Stomach (tissue), 9 donors: ENCODE data around the gene HBM. TPM values are rescaled to one million over a fixed set of nuclear protein-coding genes. Genes with fewer than 3 reads are reported as not detected.

Experiments used
- DNase-seq, 2 donors: peaks; one replicate each; pipeline versions ENCODE4 v3.0.0 to v3.0.0-alpha.2; 2013 to 2019
- H3K27ac ChIP-seq, 5 donors: fragments of 200-600 bp in 4 of 5; sonication (generic) in 4 of 5; one replicate each; pipeline ENCODE4 v1.5.1; 2013 to 2019; ENCODE audit warnings: mild to moderate bottlenecking in 1 of 5, moderate library complexity in 1 of 5
- H3K27me3 ChIP-seq, 3 donors: fragments of 200-600 bp; sonication (generic); one replicate each; pipeline ENCODE4 v1.5.1; 2017 to 2019; ENCODE audit warnings: mixed run types in 1 of 3
- H3K36me3 ChIP-seq, 4 donors: fragments of 200-600 bp; sonication (generic); 1 replicate in 3 of 4; 2 replicates in 1 of 4; pipeline ENCODE4 v1.5.1; 2016 to 2019
- H3K4me1 ChIP-seq, 4 donors: fragments of 200-600 bp; sonication (generic); one replicate each; pipeline ENCODE4 v1.5.1; 2016 to 2019
- H3K4me3 ChIP-seq, 4 donors: fragments of 200-600 bp; sonication (generic) in 3 of 4; one replicate each; pipeline ENCODE4 v1.5.1; 2016 to 2019; ENCODE audit warnings: mild to moderate bottlenecking in 1 of 4
- H3K9me3 ChIP-seq, 4 donors: fragments of 200-600 bp; sonication (generic); one replicate each; pipeline ENCODE4 v1.5.1; 2016 to 2019
- EP300 ChIP-seq: sonication (generic); formaldehyde crosslinking; IDR thresholded peaks from one replicate; pipeline ENCODE4 v1.6.1; 2017; ENCODE audit warnings: antibody characterized with exemption
- POLR2A ChIP-seq, 4 donors: fragments of 450-650 bp; IDR thresholded peaks; one replicate each; pipeline ENCODE4 v1.6.1; 2016; ENCODE audit warnings: antibody characterized with exemption in 4 of 4, control low read depth in 2 of 4, mild to moderate bottlenecking in 1 of 4, moderate library complexity in 1 of 4
- POLR2AphosphoS5 ChIP-seq, 3 donors: sonication (generic); formaldehyde crosslinking; IDR thresholded peaks; one replicate each; pipeline ENCODE4 v1.6.1; 2016; ENCODE audit warnings: antibody characterized with exemption in 3 of 3
- WGBS, 5 donors: extraction: QIAGEN DNeasy Blood & Tissue Kit in 3 of 5; methylation state at CpG; one replicate each; pipeline versions ENCODE4 v1.1.5 to v1.1.7; 2013 to 2018; 5-methylcytosine and 5-hydroxymethylcytosine counted together
- intact Hi-C: fragments of 100-400 bp; cut with DNase I; formaldehyde crosslinking; loops from one replicate; pipeline ENCODE4 v1.15.1; 2023; ENCODE audit warnings: low total_unique reads
- polyA plus RNA-seq, 3 donors: library from polyadenylated mRNA; stranded (reverse); fragments of 200-250 nt; gene quantifications; one replicate each; pipeline ENCODE4 v1.2.3, GENCODE V29; 2013
- total RNA-seq, 5 donors: library from RNA; depleted of rRNA; stranded (reverse); fragments of >200 nt; gene quantifications; one replicate each; pipeline versions ENCODE4 v1.1.0 to v1.2.3, GENCODE V29; 2014 to 2016
- TF ChIP-seq, protein P1 (sequence below), 7 experiments: fragments of 450-650 bp in 4 of 7; fragments of 200-600 bp in 3 of 7; sonication (generic) in 3 of 7; IDR thresholded peaks; one replicate each; pipeline ENCODE4 v1.5.1; 2016 to 2019; ENCODE audit warnings: antibody characterized with exemption in 7 of 7, control low read depth in 2 of 7, mild to moderate bottlenecking in 1 of 7
- donor health status: healthy with polysubstance abuse.
- donor health status: Bipolar disorder and iron deficiency.
- donor health status: healthy.

HBM gene
- total and polyA plus RNA-seq, 8 donors = 10.3 TPM; not detected in 7

GRCh38 chr16:185213-185612 is 19.4 kb downstream of the HBM start:
- H3K36me3 ChIP-seq = peaks cover 29 to 39% (median 32%) of the 10 kb centered on the region in 4 donors
- peaks cover 14 to 18% (median 16%) of the 10 kb centered on the region in 4 donors for H3K4me1 ChIP-seq
- no peak overlapping the region for H3K4me3 ChIP-seq
- no peak for TF ChIP-seq EP300
- no peak for TF ChIP-seq POLR2AphosphoS5 (IDR thresholded peaks at IDR 0.05)
- no peak for TF ChIP-seq POLR2A (IDR thresholded peaks at IDR 0.05)
- TF ChIP-seq, protein P1, sequence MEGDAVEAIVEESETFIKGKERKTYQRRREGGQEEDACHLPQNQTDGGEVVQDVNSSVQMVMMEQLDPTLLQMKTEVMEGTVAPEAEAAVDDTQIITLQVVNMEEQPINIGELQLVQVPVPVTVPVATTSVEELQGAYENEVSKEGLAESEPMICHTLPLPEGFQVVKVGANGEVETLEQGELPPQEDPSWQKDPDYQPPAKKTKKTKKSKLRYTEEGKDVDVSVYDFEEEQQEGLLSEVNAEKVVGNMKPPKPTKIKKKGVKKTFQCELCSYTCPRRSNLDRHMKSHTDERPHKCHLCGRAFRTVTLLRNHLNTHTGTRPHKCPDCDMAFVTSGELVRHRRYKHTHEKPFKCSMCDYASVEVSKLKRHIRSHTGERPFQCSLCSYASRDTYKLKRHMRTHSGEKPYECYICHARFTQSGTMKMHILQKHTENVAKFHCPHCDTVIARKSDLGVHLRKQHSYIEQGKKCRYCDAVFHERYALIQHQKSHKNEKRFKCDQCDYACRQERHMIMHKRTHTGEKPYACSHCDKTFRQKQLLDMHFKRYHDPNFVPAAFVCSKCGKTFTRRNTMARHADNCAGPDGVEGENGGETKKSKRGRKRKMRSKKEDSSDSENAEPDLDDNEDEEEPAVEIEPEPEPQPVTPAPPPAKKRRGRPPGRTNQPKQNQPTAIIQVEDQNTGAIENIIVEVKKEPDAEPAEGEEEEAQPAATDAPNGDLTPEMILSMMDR (IDR thresholded peaks at IDR 0.05) = no peak
- no peak for DNase-seq
- WGBS, 5 donors = 88 to 92% (median 89%) methylated on average over 11 to 13 of the region's 13 CpGs
- H3K27ac ChIP-seq = no peak overlapping the region
- H3K9me3 ChIP-seq = no peaks in the 10 kb centered on the region
- peaks cover 1 to 15% (median 12%) of the 10 kb centered on the region in 3 donors for H3K27me3 ChIP-seq
- intact Hi-C loops = no loop called here

DNA sequence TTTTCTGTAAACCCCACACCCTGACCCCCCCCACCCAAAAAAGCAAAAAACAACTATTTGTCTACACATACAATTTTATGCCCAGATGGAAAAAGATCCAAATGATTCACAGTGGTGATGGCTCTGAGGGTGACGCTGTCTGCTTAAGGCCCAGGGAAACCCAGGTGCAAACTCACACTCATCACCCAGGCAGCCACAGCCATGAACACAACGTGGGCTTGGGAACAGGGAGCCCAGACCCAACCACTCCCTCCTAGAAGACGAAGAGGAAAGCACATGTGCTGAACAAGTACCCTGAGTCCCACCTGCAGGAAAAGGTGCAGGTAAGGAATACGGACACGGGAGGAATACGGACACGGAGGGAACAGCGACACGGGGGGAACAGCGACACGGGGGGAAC is 19.9 kb downstream of the HBM start:
- Histone ChIP-seq H3K4me3 (no peak overlapping the region), H3K27ac (no peak overlapping the region), H3K9me3 (no peaks in the 10 kb centered on the region), H3K36me3 (peaks cover 34 to 44% (median 37%) of the 10 kb centered on the region in 4 donors), H3K4me1 (peaks cover 9 to 13% (median 11%) of the 10 kb centered on the region in 4 donors), H3K27me3 (peaks cover 0 to 10% (median 8%) of the 10 kb centered on the region in 3 donors)
- no peak for DNase-seq
- intact Hi-C loops = no loop called here
- WGBS, 5 donors = 72 to 90% (median 81%) methylated on average over 3 to 11 of the region's 11 CpGs
- TF ChIP-seq POLR2A (IDR thresholded peaks at IDR 0.05) (no peak), EP300 (no peak), POLR2AphosphoS5 (IDR thresholded peaks at IDR 0.05) (no peak)
- TF ChIP-seq, protein P1 (IDR thresholded peaks at IDR 0.05) = no peak

DNA sequence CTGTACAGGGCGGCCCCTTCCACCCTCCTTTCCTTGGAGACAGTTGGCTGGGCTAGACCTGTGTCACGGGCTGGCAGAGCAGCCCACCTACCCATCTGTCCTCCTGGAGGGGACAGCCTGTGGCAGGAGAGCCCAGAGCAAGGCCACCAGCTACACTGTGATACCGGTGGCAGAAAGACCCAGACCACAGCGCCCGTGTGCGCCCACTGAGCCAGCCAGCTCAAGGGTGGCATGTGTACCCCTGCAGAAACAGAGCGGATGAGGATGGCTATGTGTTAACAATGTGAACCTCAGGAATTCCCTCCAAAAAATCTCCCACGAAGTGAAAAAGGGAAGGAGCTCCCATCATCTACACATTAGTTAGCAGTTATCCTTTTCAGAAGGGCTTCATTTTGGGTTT is 21.6 kb downstream of the HBM start:
- 92 to 98% (median 96%) methylated on average over 8 of the region's 8 CpGs for WGBS, 5 donors
- DNase-seq = no peak
- no peaks in the 10 kb centered on the region for H3K4me1 ChIP-seq
- H3K36me3 ChIP-seq = peaks cover 50 to 60% (median 53%) of the 10 kb centered on the region in 4 donors
- TF ChIP-seq POLR2AphosphoS5 (IDR thresholded peaks at IDR 0.05) (no peak), EP300 (no peak), POLR2A (IDR thresholded peaks at IDR 0.05) (no peak)
- TF ChIP-seq, protein P1 (IDR thresholded peaks at IDR 0.05) = no peak
- H3K27ac ChIP-seq = no peak overlapping the region
- no peaks in the 10 kb centered on the region for H3K27me3 ChIP-seq
- H3K9me3 ChIP-seq = no peaks in the 10 kb centered on the region
- intact Hi-C loops = no loop called here
- H3K4me3 ChIP-seq = no peak overlapping the region

DNA sequence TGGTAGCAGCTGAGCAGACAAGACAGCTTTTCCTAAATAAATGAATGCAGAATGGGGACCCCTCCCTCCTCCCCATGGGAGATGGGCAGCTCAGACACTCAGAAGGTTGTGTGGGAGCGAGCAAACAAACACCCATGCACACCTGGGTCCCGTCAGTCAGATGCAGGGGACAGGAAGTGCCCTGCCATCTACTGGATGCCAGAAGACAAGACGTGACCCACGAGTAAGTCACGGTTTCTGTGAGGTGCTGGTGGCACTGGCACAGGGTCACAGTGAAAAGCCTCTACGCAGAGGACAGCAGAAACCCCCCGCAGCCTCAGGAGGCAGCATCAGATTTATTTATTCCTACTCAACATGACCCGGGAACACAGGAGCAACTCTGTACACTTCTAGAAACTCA is 22.9 kb downstream of the HBM start:
- no peaks in the 10 kb centered on the region for H3K9me3 ChIP-seq
- DNase-seq = no peak
- WGBS, 5 donors = 59 to 68% (median 62%) methylated on average over 8 of the region's 8 CpGs
- no peaks in the 10 kb centered on the region for H3K27me3 ChIP-seq
- TF ChIP-seq POLR2A (IDR thresholded peaks at IDR 0.05) (no peak), POLR2AphosphoS5 (IDR thresholded peaks at IDR 0.05) (no peak), EP300 (no peak)
- TF ChIP-seq, protein P1 (IDR thresholded peaks at IDR 0.05) = no peak
- H3K4me1 ChIP-seq = no peaks in the 10 kb centered on the region
- H3K4me3 ChIP-seq = no peak overlapping the region
- H3K36me3 ChIP-seq = peaks cover 61 to 74% (median 67%) of the 10 kb centered on the region in 4 donors
- no peak overlapping the region for H3K27ac ChIP-seq
- intact Hi-C loops = no loop called here
